K562 (cell line): Measurements from ENCODE around the gene MAP2. TPM values are rescaled to one million over a fixed set of nuclear protein-coding genes. Genes with fewer than 3 reads are reported as not detected.

ENCODE experiments used
- ATAC-seq: fragments of 200-7000 bp; cut with Tn5 transposase; 3 replicates; pipeline ENCODE4 v1.9.1; 2020; ENCODE audit warnings: moderate library complexity
- BruUV-seq: library from RNA; stranded (reverse); fragments of 400-500 nt; replicated peaks from 2 replicates; lab custom pipeline; 2021; lab: Mats Ljungman, UMichigan
- CTCF ChIA-PET: fragments of 300-600 bp; formaldehyde crosslinking; extraction: SDS; loops from one replicate; lab custom pipeline; 2021; ENCODE audit warnings: low intra/inter-chr PET ratio; lab: Yijun Ruan, JAX
- POLR2A ChIA-PET: fragments of 300-600, 350-650 bp; sonication (Branson Sonifier 250); formaldehyde crosslinking; extraction: SDS; loops from one replicate; lab custom pipeline; 2021; ENCODE audit warnings: antibody characterized with exemption, inconsistent platforms; lab: Yijun Ruan, JAX
- DNase-seq, 4 experiments: peaks; one replicate each; pipeline versions ENCODE4 v3.0.0 to v3.0.0-alpha.2; 2011 to 2018; ENCODE audit warnings: low spot score in 3 of 4, mixed read lengths in 3 of 4; ENCODE audit errors: extremely low read depth in 1 of 4
- FAIRE-seq: peaks from 2 replicates; lab custom pipeline; 2011; peaks lifted over from hg19 to GRCh38; lab: Jason Lieb, UNC
- H2AFZ ChIP-seq: 2 replicates; pipeline ENCODE4 v1.6.0; 2011; ENCODE audit warnings: low read depth, low read length, control low read depth, inconsistent platforms
- H3K27ac ChIP-seq: fragments of 200-600 bp; 3 replicates; pipeline ENCODE4 v1.8.0; 2011; ENCODE audit warnings: low read depth, mild to moderate bottlenecking, control low read depth, inconsistent platforms, low read length, moderate library complexity, mixed read lengths; ENCODE audit errors: extremely low read depth
- H3K27me3 ChIP-seq, 2 experiments: fragments of 300-600 bp in 1 of 2; 2 replicates in 1 of 2; 3 replicates in 1 of 2; pipeline versions ENCODE4 v1.6.0 to v1.8.0; 2011; ENCODE audit warnings: inconsistent platforms in 2 of 2, low read length in 2 of 2, mild to moderate bottlenecking in 1 of 2, mixed read lengths in 1 of 2, moderate library complexity in 1 of 2; ENCODE audit not compliant: control insufficient read depth in 2 of 2, insufficient read depth in 2 of 2
- H3K36me3 ChIP-seq: fragments of 300-600 bp; 3 replicates; pipeline ENCODE4 v1.8.0; 2011; ENCODE audit warnings: mild to moderate bottlenecking, low read length, inconsistent platforms; ENCODE audit not compliant: control insufficient read depth, insufficient read depth
- H3K4me1 ChIP-seq, 2 experiments: fragments of 200-600 bp in 1 of 2; replicated peaks in 1 of 2; 2 replicates in 1 of 2; 3 replicates in 1 of 2; pipeline versions ENCODE4 v1.5.1 to v1.8.0; 2011; ENCODE audit warnings: inconsistent platforms in 2 of 2, low read length in 2 of 2, mild to moderate bottlenecking in 1 of 2, mixed read lengths in 1 of 2, moderate library complexity in 1 of 2; ENCODE audit not compliant: control insufficient read depth in 2 of 2, insufficient read depth in 2 of 2
- H3K4me2 ChIP-seq: 2 replicates; pipeline ENCODE4 v1.6.1; 2011; ENCODE audit warnings: low read length, control low read depth, inconsistent platforms, mixed read lengths; ENCODE audit not compliant: insufficient read depth
- H3K4me3 ChIP-seq: fragments of 200-600 bp; sonication (generic), shearing (Covaris generic); 2 replicates; pipeline ENCODE4 v1.5.1; 2016; ENCODE audit warnings: control low read depth, inconsistent platforms
- H3K79me2 ChIP-seq: fragments of 200-600 bp; 3 replicates; pipeline ENCODE4 v1.8.0; 2011; ENCODE audit warnings: low read length, inconsistent platforms; ENCODE audit not compliant: control insufficient read depth, insufficient read depth
- H3K9ac ChIP-seq, 2 experiments: 2 replicates each; pipeline versions ENCODE4 v1.6.0 to v1.6.1; 2011; ENCODE audit warnings: low read depth in 2 of 2, low read length in 2 of 2, control low read depth in 1 of 2, inconsistent platforms in 1 of 2, mild to moderate bottlenecking in 1 of 2, mixed read lengths in 1 of 2; ENCODE audit not compliant: insufficient read depth in 1 of 2
- H3K9me1 ChIP-seq: one replicate; pipeline ENCODE4 v1.6.0; 2011; ENCODE audit warnings: inconsistent platforms, mild to moderate bottlenecking, low read length, moderate library complexity; ENCODE audit not compliant: control insufficient read depth, insufficient read depth
- H3K9me3 ChIP-seq: replicated peaks from 2 replicates; pipeline ENCODE4 v1.5.1; 2011; ENCODE audit warnings: low read depth, low read length, inconsistent platforms; ENCODE audit not compliant: control insufficient read depth, insufficient read depth
- H4K20me1 ChIP-seq: replicated peaks from 2 replicates; pipeline ENCODE4 v1.6.1; 2011; ENCODE audit warnings: low read length, inconsistent platforms, mixed read lengths; ENCODE audit not compliant: control insufficient read depth, insufficient read depth
- EGR1 ChIP-seq: fragments of 450-650 bp; conservative IDR thresholded peaks from 2 replicates; pipeline ENCODE4 v1.6.1; 2017; ENCODE audit warnings: mild to moderate bottlenecking
- EHMT2 ChIP-seq: fragments of 450-650 bp; IDR thresholded peaks from 2 replicates; pipeline ENCODE4 v1.6.1; 2018; ENCODE audit warnings: antibody characterized with exemption
- ETV6 ChIP-seq, 3 experiments: fragments of 150-350 bp in 1 of 3; sonication (generic) in 1 of 3; formaldehyde crosslinking in 1 of 3; IDR thresholded peaks; 2 replicates each; pipeline versions ENCODE4 v1.6.1 to v1.8.0; 2014 to 2022; ENCODE audit warnings: borderline replicate concordance in 2 of 3, low read depth in 2 of 3, antibody characterized with exemption in 1 of 3, low read length in 1 of 3, mild to moderate bottlenecking in 1 of 3, missing genetic modification reagents in 1 of 3
- HMG20B ChIP-seq: fragments of 250-450 bp; sonication (Bioruptor Pico); IDR thresholded peaks from 2 replicates; pipeline ENCODE4 v1.5.0; 2021; ENCODE audit warnings: mild to moderate bottlenecking
- KDM5B ChIP-seq: fragments of 200-600 bp; sonication (generic); IDR thresholded peaks from 2 replicates; pipeline ENCODE4 v1.6.1; 2012; ENCODE audit warnings: low read depth, mild to moderate bottlenecking, moderate library complexity, low read length, control low read depth, inconsistent platforms; ENCODE audit not compliant: insufficient replicate concordance
- MEF2A ChIP-seq: IDR thresholded peaks from 2 replicates; pipeline ENCODE4 v1.6.1; 2011; ENCODE audit warnings: low read depth, mild to moderate bottlenecking, low read length, moderate library complexity; ENCODE audit not compliant: control insufficient read depth
- PRMT5 ChIP-seq: sonication (generic); formaldehyde crosslinking; IDR thresholded peaks from 2 replicates; pipeline ENCODE4 v1.5.0; 2020; ENCODE audit warnings: missing genetic modification reagents
- SAFB ChIP-seq: fragments of 200-400 bp; formaldehyde crosslinking; IDR thresholded peaks from 2 replicates; pipeline ENCODE4 v1.6.1; 2017; ENCODE audit warnings: low read depth, low read length, borderline replicate concordance
- SIN3B ChIP-seq: fragments of 450-650 bp; IDR thresholded peaks from 2 replicates; pipeline ENCODE4 v1.6.1; 2017; ENCODE audit warnings: low read depth, mild to moderate bottlenecking, moderate library complexity
- SMARCB1 ChIP-seq: IDR thresholded peaks from 2 replicates; pipeline ENCODE4 v1.6.1; 2011; ENCODE audit warnings: improper control_type of control experiment, low read depth; ENCODE audit not compliant: insufficient read length
- TCF7L2 ChIP-seq: fragments of 150-350 bp; IDR thresholded peaks from 2 replicates; pipeline ENCODE4 v1.6.1; 2016; ENCODE audit warnings: low read depth, mild to moderate bottlenecking, low read length, moderate library complexity
- TEAD1 ChIP-seq, 2 experiments: fragments of 450-650 bp in 1 of 2; sonication (generic) in 1 of 2; formaldehyde crosslinking; IDR thresholded peaks; 2 replicates each; pipeline versions ENCODE4 v1.4.0 to v1.8.0; 2020 to 2022; ENCODE audit warnings: mild to moderate bottlenecking in 2 of 2, missing genetic modification reagents in 1 of 2
- ZKSCAN1 ChIP-seq: fragments of 150-350 bp; IDR thresholded peaks from 2 replicates; pipeline ENCODE4 v1.6.1; 2016; ENCODE audit warnings: low read depth, low read length
- in situ Hi-C: fragments of 300-500 bp; cut with MboI; formaldehyde crosslinking; loops from 4 replicates; pipeline ENCODE4 v1.15.0; 2018; ENCODE audit warnings: inconsistent platforms, mixed read lengths
- intact Hi-C: fragments of 100-400 bp; cut with micrococcal nuclease; formaldehyde crosslinking; loops from 2 replicates; pipeline ENCODE4 v1.14.2; 2022
- polyA plus RNA-seq, 8 experiments: library from polyadenylated mRNA; depleted of rRNA in 4 of 8; stranded (reverse) in 5 of 8; unstranded in 3 of 8; fragments of >200 nt; fragmentation: Nextera tagmentation in 2 of 8; fragmentation: Illumina TruSeq in 1 of 8; extraction: Ambion mirVana in 2 of 8; extraction: Trizol in 1 of 8; gene quantifications; 2 replicates each; pipeline versions ENCODE4 v1.2.1 to v1.2.3, GENCODE V29; 2011 to 2014; ENCODE audit warnings: inconsistent platforms in 1 of 8, missing spikeins in 1 of 8
- total RNA-seq, 7 experiments: library from RNA; depleted of rRNA in 6 of 7; stranded (reverse); fragments of >200 nt in 6 of 7; fragmentation: Illumina TruSeq in 2 of 7; extraction: Trizol in 2 of 7; gene quantifications; 2 replicates each; pipeline versions ENCODE4 v1.2.1 to v1.2.3, GENCODE V29; 2011 to 2021; ENCODE audit warnings: low replicate concordance in 1 of 7
- TF ChIP-seq, protein P1 (sequence below): fragments of 250-450 bp; sonication (Bioruptor Pico); IDR thresholded peaks from 2 replicates; pipeline ENCODE4 v1.5.0; 2020; ENCODE audit warnings: mild to moderate bottlenecking
- TF ChIP-seq, protein P2 (sequence below): fragments of 450-650 bp; IDR thresholded peaks from 2 replicates; pipeline ENCODE4 v1.6.1; 2016; ENCODE audit warnings: antibody characterized with exemption

The MAP2 gene
- total and polyA plus RNA-seq, 9 of the 15 experiments (the other 6 are each of a cell fraction or from before 2014, with no cell fraction given): 0.13 TPM; not detected in 8

DNA sequence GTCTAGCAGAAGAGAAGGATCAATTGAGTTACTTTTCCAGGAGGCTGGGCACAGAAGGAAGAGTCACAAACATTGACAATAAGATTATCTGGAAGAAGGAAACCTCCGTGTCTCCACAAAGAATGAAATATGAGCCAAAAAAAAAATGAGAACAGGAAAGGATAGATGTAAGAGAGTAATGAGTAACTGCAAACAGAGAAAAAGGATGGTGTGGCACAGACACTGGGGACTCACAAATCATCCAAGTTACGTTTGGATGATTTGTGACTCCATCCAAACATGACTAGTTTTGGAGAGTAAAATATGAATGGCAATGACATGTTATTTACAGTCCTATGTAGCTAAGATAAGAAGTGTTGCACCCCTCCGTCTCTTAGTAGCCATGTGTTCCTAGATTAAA lies 42.8 kb upstream of the MAP2 start (continued):
- TF ChIP-seq EGR1 (no peak), TEAD1 (CRISPR knock-in tag; IDR thresholded peaks at IDR 0.05) (no peak), SAFB (no peak), HMG20B (CRISPR knock-in tag) (no peak), ZKSCAN1 (no peak), MEF2A (no peak), SIN3B (no peak), EHMT2 (no peak)

DNA sequence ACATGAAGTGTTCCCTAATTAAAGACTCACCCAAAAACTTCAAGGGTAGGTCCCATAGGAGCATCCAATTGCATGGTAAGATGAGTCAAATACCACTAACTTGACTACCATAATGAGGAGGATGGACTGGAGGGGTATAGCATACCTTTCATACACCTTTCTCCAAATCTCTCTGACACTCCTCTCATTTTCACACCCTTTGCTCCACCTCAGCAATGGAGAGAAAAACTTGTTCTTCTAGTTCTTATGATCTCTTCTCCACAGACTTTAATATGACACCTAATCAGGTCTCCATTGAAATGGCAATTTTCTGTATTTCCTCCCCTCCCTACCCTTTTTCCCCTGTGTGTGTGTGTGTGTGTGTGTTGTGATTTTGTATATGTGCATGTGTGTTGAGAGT lies 41.1 kb upstream of the MAP2 start:
- H3K4me2 ChIP-seq: no peak overlapping the region
- no peak overlapping the region for H3K27ac ChIP-seq
- no peak overlapping the region for H3K4me3 ChIP-seq
- ChIA-PET POLR2A (no interaction called here), CTCF (no interaction called here)
- no peak for DNase-seq
- BruUV-seq: no TSS peak
- H3K9me1 ChIP-seq: no peaks in the 10 kb centered on the region
- no peaks in the 10 kb centered on the region for H3K79me2 ChIP-seq
- H3K36me3 ChIP-seq: no peaks in the 10 kb centered on the region
- ATAC-seq: no peak
- intact Hi-C loops: no loop called here
- H2AFZ ChIP-seq: no peak overlapping the region
- in situ Hi-C loops: no loop called here
- TF ChIP-seq ETV6 (IDR thresholded peaks at IDR 0.05; ENCODE audit: borderline replicate concordance in 1 of 2, low read depth in 2 of 2, low read length in 1 of 2) (no peak), ETV6 (CRISPR knock-in tag; IDR thresholded peaks at IDR 0.05; ENCODE audit: borderline replicate concordance) (no peak), SMARCB1 (no peak), PRMT5 (CRISPR knock-in tag) (no peak), KDM5B (no peak), TCF7L2 (no peak)
- TF ChIP-seq, protein P1, sequence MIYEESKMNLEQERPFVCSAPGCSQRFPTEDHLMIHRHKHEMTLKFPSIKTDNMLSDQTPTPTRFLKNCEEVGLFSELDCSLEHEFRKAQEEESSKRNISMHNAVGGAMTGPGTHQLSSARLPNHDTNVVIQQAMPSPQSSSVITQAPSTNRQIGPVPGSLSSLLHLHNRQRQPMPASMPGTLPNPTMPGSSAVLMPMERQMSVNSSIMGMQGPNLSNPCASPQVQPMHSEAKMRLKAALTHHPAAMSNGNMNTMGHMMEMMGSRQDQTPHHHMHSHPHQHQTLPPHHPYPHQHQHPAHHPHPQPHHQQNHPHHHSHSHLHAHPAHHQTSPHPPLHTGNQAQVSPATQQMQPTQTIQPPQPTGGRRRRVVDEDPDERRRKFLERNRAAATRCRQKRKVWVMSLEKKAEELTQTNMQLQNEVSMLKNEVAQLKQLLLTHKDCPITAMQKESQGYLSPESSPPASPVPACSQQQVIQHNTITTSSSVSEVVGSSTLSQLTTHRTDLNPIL (CRISPR knock-in tag): no peak
- TF ChIP-seq, protein P2, sequence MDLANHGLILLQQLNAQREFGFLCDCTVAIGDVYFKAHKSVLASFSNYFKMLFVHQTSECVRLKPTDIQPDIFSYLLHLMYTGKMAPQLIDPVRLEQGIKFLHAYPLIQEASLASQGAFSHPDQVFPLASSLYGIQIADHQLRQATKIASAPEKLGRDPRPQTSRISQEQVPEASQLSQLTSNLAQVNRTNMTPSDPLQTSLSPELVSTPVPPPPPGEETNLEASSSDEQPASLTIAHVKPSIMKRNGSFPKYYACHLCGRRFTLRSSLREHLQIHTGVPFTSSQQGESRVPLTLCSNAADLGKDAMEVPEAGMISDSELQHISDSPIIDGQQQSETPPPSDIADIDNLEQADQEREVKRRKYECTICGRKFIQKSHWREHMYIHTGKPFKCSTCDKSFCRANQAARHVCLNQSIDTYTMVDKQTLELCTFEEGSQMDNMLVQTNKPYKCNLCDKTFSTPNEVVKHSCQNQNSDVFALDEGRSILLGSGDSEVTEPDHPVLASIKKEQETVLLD: no peak
- H3K4me1 ChIP-seq: no peaks in the 10 kb centered on the region
- no peaks in the 10 kb centered on the region for H4K20me1 ChIP-seq
- no peaks in the 10 kb centered on the region; the same call in 1 of the 2 replicates for H3K9me3 ChIP-seq
- FAIRE-seq: no peak
- no peak overlapping the region for H3K9ac ChIP-seq
- no peaks in the 10 kb centered on the region for H3K27me3 ChIP-seq
